Panc1 (cell line): Measurements from ENCODE around the gene ETV7. TPM values are rescaled to one million over a fixed set of nuclear protein-coding genes. Genes with fewer than 3 reads are reported as not detected.

ENCODE experiments used
- ATAC-seq: fragments of 200-7000 bp; cut with Tn5 transposase; 2 replicates; pipeline ENCODE4 v1.9.1; 2020; ENCODE audit warnings: mild to moderate bottlenecking, moderate library complexity
- BruUV-seq: library from RNA; stranded (reverse); fragments of 400-500 nt; replicated peaks from 2 replicates; lab custom pipeline; 2021; lab: Mats Ljungman, UMichigan
- CTCF ChIA-PET: fragments of 300-600 bp; sonication (Branson Sonifier 250); formaldehyde crosslinking; loops from one replicate; lab custom pipeline; 2022; ENCODE audit warnings: antibody characterized with exemption; lab: Charles Lee
- POLR2A ChIA-PET: fragments of 300-600 bp; sonication (Branson Sonifier 250); formaldehyde crosslinking; loops from one replicate; lab custom pipeline; 2022; ENCODE audit warnings: antibody characterized with exemption; lab: Charles Lee
- DNase-seq: peaks from one replicate; pipeline ENCODE4 v3.0.0-alpha.2; 2010; ENCODE audit warnings: low read depth, low spot score
- H3K27ac ChIP-seq: 2 replicates; pipeline ENCODE4 v1.5.1; 2011; ENCODE audit warnings: mild to moderate bottlenecking, low read length, inconsistent platforms
- H3K27me3 ChIP-seq: fragments of 200-500 bp; sonication (Bioruptor generic); 2 replicates; pipeline ENCODE4 v1.6.0; 2014; ENCODE audit warnings: low read length, inconsistent platforms; ENCODE audit not compliant: control insufficient read depth, insufficient read depth
- H3K36me3 ChIP-seq: fragments of 200-500 bp; sonication (Bioruptor generic); 2 replicates; pipeline ENCODE4 v1.5.1; 2014; ENCODE audit warnings: inconsistent platforms, mild to moderate bottlenecking, low read length, moderate library complexity; ENCODE audit not compliant: control insufficient read depth, insufficient read depth
- H3K4me1 ChIP-seq: 2 replicates; pipeline ENCODE4 v1.5.1; 2011; ENCODE audit warnings: inconsistent platforms, mild to moderate bottlenecking, low read length, moderate library complexity; ENCODE audit not compliant: control insufficient read depth, insufficient read depth
- H3K4me3 ChIP-seq, 2 experiments: 2 replicates each; pipeline ENCODE4 v1.5.1; 2011 to 2012; ENCODE audit warnings: low read depth in 2 of 2, low read length in 2 of 2, mild to moderate bottlenecking in 2 of 2, inconsistent platforms in 1 of 2, moderate library complexity in 1 of 2
- H3K9me3 ChIP-seq: fragments of 200-500 bp; sonication (Bioruptor generic); 2 replicates; pipeline ENCODE4 v1.5.1; 2014; ENCODE audit warnings: low read depth, mild to moderate bottlenecking, inconsistent platforms, low read length, moderate library complexity; ENCODE audit not compliant: control insufficient read depth, insufficient read depth
- CTCF ChIP-seq: fragments of 450-650 bp; IDR thresholded peaks from 2 replicates; pipeline ENCODE4 v1.5.1; 2017; ENCODE audit warnings: mild to moderate bottlenecking
- POLR2AphosphoS5 ChIP-seq: IDR thresholded peaks from 2 replicates; pipeline ENCODE4 v1.6.1; 2012; ENCODE audit warnings: mild to moderate bottlenecking, low read depth, low read length, moderate library complexity
- SIN3A ChIP-seq: IDR thresholded peaks from 2 replicates; pipeline ENCODE4 v1.6.1; 2012; ENCODE audit warnings: low read depth, mild to moderate bottlenecking, low read length, moderate library complexity, borderline replicate concordance; ENCODE audit not compliant: insufficient read depth
- TCF7L2 ChIP-seq: IDR thresholded peaks from 2 replicates; pipeline ENCODE4 v1.6.1; 2011; ENCODE audit warnings: mild to moderate bottlenecking, low read depth, low read length, inconsistent platforms
- in situ Hi-C: cut with HindIII; loops from 2 replicates; pipeline ENCODE4 v1.10.0; 2016; ENCODE audit warnings: low sequenced_read_pairs, low pct_unique_long_range_greater_than_20kb
- intact Hi-C: fragments of 100-400 bp; cut with micrococcal nuclease; formaldehyde crosslinking; loops from one replicate; pipeline ENCODE4 v1.10.0; 2022; ENCODE audit not compliant: unreplicated experiment
- total RNA-seq: library from RNA; stranded (reverse); gene quantifications from one replicate; pipeline ENCODE4 v1.2.1, GENCODE V29; 2021; ENCODE audit not compliant: unreplicated experiment
- TF ChIP-seq, protein P1 (sequence below), 2 experiments: IDR thresholded peaks; 2 replicates each; pipeline ENCODE4 v1.6.1; 2011 to 2012; ENCODE audit warnings: low read depth in 2 of 2, control low read depth in 1 of 2, low read length in 1 of 2, mild to moderate bottlenecking in 1 of 2, moderate library complexity in 1 of 2; ENCODE audit not compliant: insufficient read depth in 1 of 2

Gene ETV7
- total RNA-seq, 1 experiment from 2014 or later: 2.0 TPM

- Histone ChIP-seq H3K27me3 (no peaks in the 10 kb centered on the region), H3K4me3 (no peak overlapping the region), H3K9me3 (no peaks in the 10 kb centered on the region), H3K27ac (no peak overlapping the region), H3K4me1 (no peaks in the 10 kb centered on the region), H3K36me3 (no peaks in the 10 kb centered on the region)
- POLR2A ChIA-PET: no interaction called here
- BruUV-seq: no TSS peak
- no peak for ATAC-seq
- in situ Hi-C loops (no loop called here), intact Hi-C loops (no loop called here)
- no peak for TF ChIP-seq POLR2AphosphoS5
- TF ChIP-seq TCF7L2: no peak
- TF ChIP-seq, protein P1, sequence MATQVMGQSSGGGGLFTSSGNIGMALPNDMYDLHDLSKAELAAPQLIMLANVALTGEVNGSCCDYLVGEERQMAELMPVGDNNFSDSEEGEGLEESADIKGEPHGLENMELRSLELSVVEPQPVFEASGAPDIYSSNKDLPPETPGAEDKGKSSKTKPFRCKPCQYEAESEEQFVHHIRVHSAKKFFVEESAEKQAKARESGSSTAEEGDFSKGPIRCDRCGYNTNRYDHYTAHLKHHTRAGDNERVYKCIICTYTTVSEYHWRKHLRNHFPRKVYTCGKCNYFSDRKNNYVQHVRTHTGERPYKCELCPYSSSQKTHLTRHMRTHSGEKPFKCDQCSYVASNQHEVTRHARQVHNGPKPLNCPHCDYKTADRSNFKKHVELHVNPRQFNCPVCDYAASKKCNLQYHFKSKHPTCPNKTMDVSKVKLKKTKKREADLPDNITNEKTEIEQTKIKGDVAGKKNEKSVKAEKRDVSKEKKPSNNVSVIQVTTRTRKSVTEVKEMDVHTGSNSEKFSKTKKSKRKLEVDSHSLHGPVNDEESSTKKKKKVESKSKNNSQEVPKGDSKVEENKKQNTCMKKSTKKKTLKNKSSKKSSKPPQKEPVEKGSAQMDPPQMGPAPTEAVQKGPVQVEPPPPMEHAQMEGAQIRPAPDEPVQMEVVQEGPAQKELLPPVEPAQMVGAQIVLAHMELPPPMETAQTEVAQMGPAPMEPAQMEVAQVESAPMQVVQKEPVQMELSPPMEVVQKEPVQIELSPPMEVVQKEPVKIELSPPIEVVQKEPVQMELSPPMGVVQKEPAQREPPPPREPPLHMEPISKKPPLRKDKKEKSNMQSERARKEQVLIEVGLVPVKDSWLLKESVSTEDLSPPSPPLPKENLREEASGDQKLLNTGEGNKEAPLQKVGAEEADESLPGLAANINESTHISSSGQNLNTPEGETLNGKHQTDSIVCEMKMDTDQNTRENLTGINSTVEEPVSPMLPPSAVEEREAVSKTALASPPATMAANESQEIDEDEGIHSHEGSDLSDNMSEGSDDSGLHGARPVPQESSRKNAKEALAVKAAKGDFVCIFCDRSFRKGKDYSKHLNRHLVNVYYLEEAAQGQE (IDR thresholded peaks at IDR 0.05; ENCODE audit: insufficient read depth in 1 of 2, low read depth in 2 of 2, low read length in 1 of 2): no peak
- TF ChIP-seq CTCF: no peak
- DNase-seq: no peak
- CTCF ChIA-PET: interaction anchor here (0.6 kb wide), 2 partner anchors 91 to 204 kb away, joined by 3 read pairs; no protein-coding TSS in a partner anchor
Observed at GRCh38 chr6:36374972-36375371, 12.5 kb downstream of the ETV7 start.

GRCh38 chr6:36374194-36374593 lies 13.3 kb downstream of the ETV7 start:
- Histone ChIP-seq H3K36me3 (no peaks in the 10 kb centered on the region), H3K4me3 (no peak overlapping the region), H3K27me3 (no peaks in the 10 kb centered on the region), H3K9me3 (no peaks in the 10 kb centered on the region), H3K27ac (no peak overlapping the region), H3K4me1 (no peaks in the 10 kb centered on the region)
- CTCF ChIA-PET: interaction anchor here (0.6 kb wide), 1 partner anchor 795 kb away, joined by 5 read pairs; no protein-coding TSS in a partner anchor
- DNase-seq: no peak
- ATAC-seq: no peak
- POLR2A ChIA-PET: interaction anchor here (0.6 to 0.7 kb wide), 2 partner anchors 18 to 53 kb away, joined by 4 to 7 read pairs; no protein-coding TSS in a partner anchor
- intact Hi-C loops (no loop called here), in situ Hi-C loops (no loop called here)
- TF ChIP-seq, protein P1 (IDR thresholded peaks at IDR 0.05; ENCODE audit: insufficient read depth in 1 of 2, low read depth in 2 of 2, low read length in 1 of 2): no peak
- no peak for TF ChIP-seq SIN3A
- TF ChIP-seq POLR2AphosphoS5: no peak
- no peak for TF ChIP-seq CTCF
- no peak for TF ChIP-seq TCF7L2
- no TSS peak for BruUV-seq
